GM19025 (cell line): Measurements from ENCODE around the gene HAVCR1.
"Not testable (repeated sequence)": the region's sequence is repeated elsewhere in the genome, so short reads cannot be mapped to it uniquely, and the experiment has no call there.

Source experiments
- ATAC-seq: cut with Tn5 transposase; IDR thresholded peaks from one replicate; pipeline ENCODE4 v1.9.1; 2021; ENCODE audit warnings: mild to moderate bottlenecking, low read depth, moderate library complexity; ENCODE audit not compliant: unreplicated experiment

HAVCR1 gene

DNA sequence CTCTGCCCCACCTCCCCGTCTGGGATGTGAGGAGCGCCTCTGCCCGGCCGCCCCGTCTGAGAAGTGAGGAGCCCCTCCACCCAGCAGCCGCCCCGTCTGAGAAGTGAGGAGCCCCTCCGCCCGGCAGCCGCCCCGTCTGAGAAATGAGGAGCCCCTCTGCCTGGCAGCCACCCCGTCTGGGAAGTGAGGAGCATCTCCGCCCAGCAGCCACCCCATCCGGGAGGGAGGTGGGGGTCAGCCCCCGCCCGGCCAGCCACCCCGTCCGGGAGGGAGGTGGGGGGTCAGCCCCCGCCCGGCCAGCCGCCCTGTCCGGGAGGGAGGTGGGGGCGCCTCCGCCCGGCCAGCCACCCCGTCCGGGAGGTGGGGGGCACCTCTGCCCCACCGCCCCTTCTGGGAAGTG is 44.8 kb downstream of the HAVCR1 start:
- not testable (repeated sequence) for ATAC-seq

DNA sequence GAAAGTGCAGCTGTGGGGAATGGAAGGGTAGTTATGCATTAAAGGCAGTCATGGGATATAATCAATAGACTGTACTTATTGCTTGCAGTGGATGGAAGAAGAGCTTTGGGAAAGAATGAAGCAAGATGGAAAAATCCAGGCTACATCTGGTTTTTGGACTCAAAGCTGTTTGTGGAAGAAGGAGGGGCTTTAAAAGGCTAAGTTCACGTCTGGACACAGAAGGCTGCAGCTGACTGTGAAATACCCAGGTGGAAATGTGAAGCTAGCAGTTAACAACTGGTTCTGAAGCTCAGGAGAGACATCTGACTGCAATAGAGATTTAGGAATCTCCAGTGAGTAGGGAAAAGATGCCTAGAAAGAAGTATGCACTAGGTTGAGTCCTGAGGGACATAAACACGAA is 52.7 kb downstream of the HAVCR1 start:
- no peak for ATAC-seq

DNA sequence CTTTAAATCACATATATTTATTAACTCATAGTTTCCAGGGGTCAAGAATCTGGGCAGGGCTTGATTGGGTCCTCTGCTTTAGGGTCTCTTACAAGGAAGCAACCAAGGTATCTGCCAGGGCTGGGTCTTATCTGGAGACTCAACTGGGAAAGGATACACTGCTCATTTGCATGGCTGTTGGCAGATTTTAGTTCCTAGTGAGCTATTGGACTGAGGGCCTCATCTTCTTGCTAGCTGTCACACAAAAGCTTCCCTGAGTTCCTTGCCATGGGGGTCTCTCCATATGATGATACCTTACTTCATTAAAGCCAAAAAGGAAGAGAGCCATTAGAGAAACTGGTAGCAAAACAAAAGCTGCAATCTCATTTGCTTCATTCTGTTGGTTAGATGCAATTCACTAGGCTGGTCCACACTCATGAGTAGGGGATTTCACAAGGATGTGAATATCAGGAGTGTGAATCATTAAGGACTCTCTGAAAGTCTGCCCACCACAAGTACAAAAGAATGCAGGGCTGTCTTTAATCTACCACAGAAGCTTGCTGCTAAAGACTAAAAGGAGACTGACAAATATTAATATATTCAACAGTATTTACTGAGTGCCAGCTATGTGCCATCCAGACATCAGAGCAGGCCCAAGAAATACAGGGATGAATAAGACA is 53.9 kb downstream of the HAVCR1 start:
- ATAC-seq, result peak; percentile 72

DNA sequence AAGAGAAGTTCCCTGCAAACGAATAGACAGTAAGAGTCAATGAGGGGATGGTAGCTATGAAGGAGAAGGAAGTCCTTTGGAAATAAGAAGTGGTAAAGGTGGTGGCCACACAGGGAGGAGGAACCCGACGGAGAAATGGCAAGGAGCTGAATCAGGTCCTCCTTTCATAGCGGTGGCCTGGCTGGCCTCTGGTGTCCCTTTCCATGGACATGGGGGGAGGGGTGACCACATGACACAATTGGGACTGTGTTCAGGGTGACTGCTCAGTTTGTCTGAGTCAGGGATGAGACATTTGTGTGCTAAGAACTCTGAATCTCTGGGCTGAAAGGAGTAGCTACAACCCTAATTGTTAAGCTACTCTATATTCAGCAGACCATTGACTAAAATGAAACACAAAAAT is 67.2 kb downstream of the HAVCR1 start:
- no peak for ATAC-seq

DNA sequence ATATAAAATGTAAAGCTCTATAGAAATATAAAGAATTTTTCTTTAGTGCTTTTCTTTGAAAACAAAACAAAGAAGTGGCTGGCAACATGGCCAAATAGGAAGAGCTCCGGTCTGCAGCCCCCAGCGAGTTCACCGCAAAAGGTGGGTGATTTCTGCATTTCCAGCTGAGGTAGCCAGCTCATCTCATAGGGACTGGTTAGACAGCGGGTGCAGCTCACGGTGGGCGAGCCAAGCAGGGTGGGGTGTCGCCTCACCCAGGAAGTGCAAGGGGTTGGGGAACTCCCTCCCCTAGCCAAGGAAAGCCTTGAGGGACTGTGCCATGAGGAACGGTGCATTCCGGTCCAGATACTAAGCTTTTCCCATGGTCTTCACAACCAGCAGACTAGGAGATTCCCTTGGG is 74.9 kb downstream of the HAVCR1 start:
- ATAC-seq, result no peak

DNA sequence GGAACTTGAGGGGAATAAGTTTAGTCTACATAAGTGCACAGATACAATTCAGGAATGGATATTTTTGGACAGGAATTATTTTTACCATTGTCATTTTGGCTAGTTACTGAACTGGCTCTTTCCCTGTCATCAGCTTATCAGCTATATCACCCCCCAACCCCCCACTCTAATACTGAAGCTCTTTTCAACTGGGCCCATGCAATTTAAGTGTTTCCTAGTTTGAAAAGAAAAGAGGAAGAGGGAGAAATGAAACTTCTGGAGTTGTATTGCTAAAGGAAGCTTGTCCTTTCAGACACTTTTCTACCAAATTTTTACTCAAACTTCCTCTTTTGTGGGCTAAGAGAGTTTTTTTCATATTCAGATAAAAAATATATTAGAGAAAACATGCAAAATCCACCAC is 77.4 kb downstream of the HAVCR1 start:
- ATAC-seq, result no peak
